Loucy (cell line): Measurements from ENCODE around the gene NALCN.

Source experiments
- H2AFZ ChIP-seq: fragments of 200-600 bp; sonication (generic); 2 replicates; pipeline ENCODE4 v1.6.0; 2016; ENCODE audit warnings: antibody characterized with exemption, mild to moderate bottlenecking, low read length, moderate library complexity
- H3F3A ChIP-seq: fragments of 200-600 bp; 2 replicates; pipeline ENCODE4 v1.6.0; 2016; ENCODE audit warnings: antibody characterized with exemption, low read depth, mild to moderate bottlenecking
- H3K27me3 ChIP-seq: fragments of 200-600 bp; sonication (generic); 2 replicates; pipeline ENCODE4 v1.6.1; 2014; ENCODE audit warnings: low read length, mild to moderate bottlenecking; ENCODE audit not compliant: insufficient read depth, poor library complexity, severe bottlenecking
- H3K36me3 ChIP-seq: fragments of 200-600 bp; sonication (generic); 2 replicates; pipeline ENCODE4 v1.6.1; 2016; ENCODE audit warnings: low read length; ENCODE audit not compliant: insufficient read depth
- H3K4me1 ChIP-seq: fragments of 200-600 bp; sonication (generic); 2 replicates; pipeline ENCODE4 v1.5.1; 2014; ENCODE audit warnings: low read length, mild to moderate bottlenecking; ENCODE audit not compliant: insufficient read depth, poor library complexity, severe bottlenecking
- H3K4me2 ChIP-seq: fragments of 200-600 bp; sonication (generic); 2 replicates; pipeline ENCODE4 v1.6.0; 2014; ENCODE audit warnings: antibody characterized with exemption, low read length, low read depth, mild to moderate bottlenecking; ENCODE audit not compliant: poor library complexity, severe bottlenecking
- H3K4me3 ChIP-seq: fragments of 200-600 bp; sonication (generic); 2 replicates; pipeline ENCODE4 v1.5.1; 2014; ENCODE audit warnings: low read length, mild to moderate bottlenecking, mixed read lengths; ENCODE audit not compliant: poor library complexity, severe bottlenecking
- H3K79me2 ChIP-seq: fragments of 200-600 bp; sonication (generic); 2 replicates; pipeline ENCODE4 v1.6.1; 2014; ENCODE audit warnings: low read length; ENCODE audit not compliant: insufficient read depth
- H3K9ac ChIP-seq: fragments of 200-600 bp; sonication (generic); 2 replicates; pipeline ENCODE4 v1.6.0; 2014; ENCODE audit warnings: mild to moderate bottlenecking, low read depth, low read length, moderate library complexity; ENCODE audit not compliant: poor library complexity, severe bottlenecking
- H3K9me2 ChIP-seq: fragments of 200-600 bp; sonication (generic); replicated peaks from 2 replicates; pipeline ENCODE4 v1.6.1; 2016; ENCODE audit warnings: low read depth, low read length, mixed read lengths
- H3K9me3 ChIP-seq: fragments of 200-600 bp; sonication (generic); 2 replicates; pipeline ENCODE4 v1.6.1; 2014; ENCODE audit warnings: mild to moderate bottlenecking, antibody characterized with exemption, low read length, low read depth; ENCODE audit not compliant: insufficient read depth
- H4K20me1 ChIP-seq: fragments of 200-600 bp; sonication (generic); 2 replicates; pipeline ENCODE4 v1.6.0; 2014; ENCODE audit warnings: antibody characterized with exemption, low read length, mild to moderate bottlenecking; ENCODE audit not compliant: insufficient read depth, poor library complexity, severe bottlenecking
- CTCF ChIP-seq: fragments of 200-600 bp; sonication (generic); conservative IDR thresholded peaks from 2 replicates; pipeline ENCODE4 v1.5.1; 2014; ENCODE audit warnings: mild to moderate bottlenecking, antibody characterized with exemption, low read length
- EZH2phosphoT487 ChIP-seq: fragments of 200-600 bp; IDR thresholded peaks from 2 replicates; pipeline ENCODE4 v1.6.1; 2018; ENCODE audit warnings: antibody characterized with exemption, mild to moderate bottlenecking, moderate library complexity, borderline replicate concordance

NALCN gene

GRCh38 chr13:101416181-101417042 lies at the start of gene NALCN:
Gene NALCN, minus strand, starts transcription at chr13:101416508. Its CDS starts 17,382 bp downstream, at chr13:101399126.
- Histone ChIP-seq H3K4me1 (no peaks in the 10 kb centered on the region), H3K9me3 (no peaks in the 10 kb centered on the region), H3K36me3 (no peaks in the 10 kb centered on the region), H3K79me2 (no peaks in the 10 kb centered on the region), H4K20me1 (no peaks in the 10 kb centered on the region), H3F3A (no peaks in the 10 kb centered on the region), H2AFZ (no peak within 1 kb of the TSS), H3K4me2 (no peak within 1 kb of the TSS), H3K4me3 (no peak within 1 kb of the TSS), H3K27me3 (no peaks in the 10 kb centered on the region), H3K9me2 (no peaks in the 10 kb centered on the region), H3K9ac (no peak within 1 kb of the TSS)
- TF ChIP-seq CTCF (no peak), EZH2phosphoT487 (no peak)

- H3K9me2 ChIP-seq, result no peaks in the 10 kb centered on the region
- H2AFZ ChIP-seq, result no peak overlapping the region
- H3K9me3 ChIP-seq, result no peaks in the 10 kb centered on the region
- no peaks in the 10 kb centered on the region for H4K20me1 ChIP-seq
- no peaks in the 10 kb centered on the region for H3K27me3 ChIP-seq
- no peaks in the 10 kb centered on the region for H3F3A ChIP-seq
- no peaks in the 10 kb centered on the region for H3K4me1 ChIP-seq
- H3K9ac ChIP-seq, result no peak overlapping the region
- no peak overlapping the region for H3K4me3 ChIP-seq
- no peak for TF ChIP-seq EZH2phosphoT487
- TF ChIP-seq CTCF, result no peak
- no peaks in the 10 kb centered on the region for H3K79me2 ChIP-seq
- H3K36me3 ChIP-seq, result no peaks in the 10 kb centered on the region
- H3K4me2 ChIP-seq, result no peak overlapping the region
These were observed 49.6 kb upstream of the NALCN start for GRCh38 chr13:101465877-101466276.

- H3K4me1 ChIP-seq, result no peaks in the 10 kb centered on the region
- no peak for TF ChIP-seq CTCF
- no peak for TF ChIP-seq EZH2phosphoT487
- H2AFZ ChIP-seq, result no peak overlapping the region
- no peak overlapping the region for H3K4me3 ChIP-seq
- H3K36me3 ChIP-seq, result no peaks in the 10 kb centered on the region
- H3K79me2 ChIP-seq, result no peaks in the 10 kb centered on the region
- no peaks in the 10 kb centered on the region for H4K20me1 ChIP-seq
- no peak overlapping the region for H3K9ac ChIP-seq
- no peaks in the 10 kb centered on the region for H3F3A ChIP-seq
- H3K9me2 ChIP-seq, result no peaks in the 10 kb centered on the region
- no peaks in the 10 kb centered on the region for H3K9me3 ChIP-seq
- no peak overlapping the region for H3K4me2 ChIP-seq
- H3K27me3 ChIP-seq, result no peaks in the 10 kb centered on the region
These were observed 40.9 kb upstream of the NALCN start for GRCh38 chr13:101457176-101457575.
